MM.1S (cell line): ENCODE results near the gene AMPD2.

Source experiments
- DNase-seq: peaks from one replicate; pipeline ENCODE4 v3.0.0-alpha.2; 2015
- H2AFZ ChIP-seq: fragments of 300-600 bp; sonication (generic); 2 replicates; pipeline ENCODE4 v1.6.0; 2016; ENCODE audit warnings: antibody characterized with exemption, low read length
- H3F3A ChIP-seq: fragments of 300-600 bp; sonication (generic); 2 replicates; pipeline ENCODE4 v1.6.1; 2016; ENCODE audit warnings: mild to moderate bottlenecking, antibody characterized with exemption, low read length, moderate library complexity, mixed read lengths; ENCODE audit not compliant: insufficient read depth
- H3K27ac ChIP-seq: fragments of 300-600 bp; sonication (generic); 2 replicates; pipeline ENCODE4 v1.5.1; 2016; ENCODE audit warnings: mild to moderate bottlenecking, low read length
- H3K27me3 ChIP-seq: fragments of 300-600 bp; sonication (generic); replicated peaks from 2 replicates; pipeline ENCODE4 v1.6.0; 2016; ENCODE audit warnings: low read length; ENCODE audit not compliant: insufficient read depth
- H3K36me3 ChIP-seq: fragments of 300-600 bp; sonication (generic); replicated peaks from 2 replicates; pipeline ENCODE4 v1.6.1; 2016; ENCODE audit warnings: mild to moderate bottlenecking, low read length, mixed read lengths; ENCODE audit not compliant: insufficient read depth
- H3K4me1 ChIP-seq: fragments of 300-600 bp; sonication (generic); 2 replicates; pipeline ENCODE4 v1.6.1; 2016; ENCODE audit warnings: low read length, mixed read lengths
- H3K4me2 ChIP-seq: fragments of 300-600 bp; sonication (generic); 2 replicates; pipeline ENCODE4 v1.6.0; 2016; ENCODE audit warnings: low read depth, low read length
- H3K4me3 ChIP-seq: fragments of 300-600 bp; sonication (generic); 2 replicates; pipeline ENCODE4 v1.5.1; 2016; ENCODE audit warnings: low read length, mixed read lengths
- H3K79me2 ChIP-seq: fragments of 300-600 bp; sonication (generic); 2 replicates; pipeline ENCODE4 v1.6.1; 2016; ENCODE audit warnings: mixed run types, low read length, mixed read lengths
- H3K9ac ChIP-seq: fragments of 300-600 bp; sonication (generic); 2 replicates; pipeline ENCODE4 v1.6.1; 2016; ENCODE audit warnings: low read length, mixed read lengths
- H3K9me2 ChIP-seq: fragments of 300-600 bp; sonication (generic); replicated peaks from 2 replicates; pipeline ENCODE4 v1.6.1; 2016; ENCODE audit warnings: mild to moderate bottlenecking, low read length, mixed read lengths; ENCODE audit not compliant: insufficient read depth
- H3K9me3 ChIP-seq: fragments of 300-600 bp; sonication (generic); replicated peaks from 2 replicates; pipeline ENCODE4 v1.6.1; 2016; ENCODE audit warnings: mild to moderate bottlenecking, low read length, mixed read lengths; ENCODE audit not compliant: insufficient read depth
- H4K20me1 ChIP-seq: fragments of 300-600 bp; sonication (generic); 2 replicates; pipeline ENCODE4 v1.6.1; 2016; ENCODE audit warnings: mild to moderate bottlenecking, low read length, moderate library complexity, mixed read lengths; ENCODE audit not compliant: insufficient read depth
- EZH2 ChIP-seq: fragments of 300-600 bp; sonication (generic); optimal IDR thresholded peaks from 2 replicates; pipeline ENCODE3; 2017; ENCODE audit warnings: low read depth, mild to moderate bottlenecking, antibody characterized with exemption, low read length, mixed read lengths
- EZH2phosphoT487 ChIP-seq: fragments of 300-600 bp; sonication (generic); IDR thresholded peaks from 2 replicates; pipeline ENCODE4 v1.6.1; 2018; ENCODE audit warnings: antibody characterized with exemption, low read length
- TF ChIP-seq, protein P1 (sequence below): fragments of 300-600 bp; sonication (generic); IDR thresholded peaks from 2 replicates; pipeline ENCODE4 v1.5.1; 2016; ENCODE audit warnings: antibody characterized with exemption, low read length, mixed read lengths

Gene AMPD2

DNA sequence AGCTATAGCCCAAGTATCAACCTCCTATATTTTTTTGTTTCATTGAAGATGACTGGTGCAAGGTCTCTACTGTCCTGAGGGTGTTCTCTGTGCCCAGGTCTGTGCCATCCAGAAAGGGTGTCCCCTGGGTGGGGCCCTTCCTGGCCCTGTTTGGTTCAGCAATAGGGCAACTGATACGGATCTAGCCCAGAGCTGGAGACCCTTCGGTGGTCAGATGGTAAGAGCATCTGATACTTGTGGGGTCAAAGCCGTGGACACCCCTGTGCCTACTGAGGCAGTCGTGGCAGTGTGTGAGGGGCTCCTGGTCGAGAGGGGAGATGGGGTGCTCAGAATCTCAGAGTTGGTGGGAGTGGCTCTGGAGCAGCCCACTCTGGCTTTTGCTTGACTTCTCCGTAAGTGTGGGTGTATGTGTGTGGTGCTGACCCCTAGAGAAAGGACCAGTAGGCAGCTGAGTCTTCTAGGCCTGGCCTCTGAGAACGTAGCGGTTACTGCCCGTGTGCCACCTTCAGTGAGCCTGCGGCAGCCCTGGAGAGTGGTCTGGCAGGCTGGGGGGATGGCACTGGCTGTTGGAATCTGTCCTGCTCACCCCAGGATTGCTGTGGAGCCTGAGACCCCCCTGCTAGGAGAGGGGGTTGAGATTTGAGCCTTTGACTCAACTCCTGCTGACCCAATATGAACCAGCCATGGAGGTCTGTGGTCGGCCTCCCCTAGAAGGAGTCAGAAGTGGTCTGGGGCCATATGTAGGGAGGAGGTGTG, 2.7 kb downstream of the AMPD2 start:
- Histone ChIP-seq H3F3A (no peaks in the 10 kb centered on the region), H2AFZ (no peak overlapping the region), H3K9me2 (no peaks in the 10 kb centered on the region), H4K20me1 (no peaks in the 10 kb centered on the region), H3K27ac (no peak overlapping the region), H3K79me2 (peaks cover 32% of the 10 kb centered on the region), H3K4me1 (peaks cover 7% of the 10 kb centered on the region), H3K9ac (no peak overlapping the region), H3K36me3 (no peaks in the 10 kb centered on the region), H3K4me3 (no peak overlapping the region), H3K27me3 (no peaks in the 10 kb centered on the region), H3K4me2 (no peak overlapping the region), H3K9me3 (no peaks in the 10 kb centered on the region)
- DNase-seq, result no peak
- TF ChIP-seq EZH2phosphoT487, result no peak
- no peak for TF ChIP-seq EZH2
- TF ChIP-seq, protein P1, sequence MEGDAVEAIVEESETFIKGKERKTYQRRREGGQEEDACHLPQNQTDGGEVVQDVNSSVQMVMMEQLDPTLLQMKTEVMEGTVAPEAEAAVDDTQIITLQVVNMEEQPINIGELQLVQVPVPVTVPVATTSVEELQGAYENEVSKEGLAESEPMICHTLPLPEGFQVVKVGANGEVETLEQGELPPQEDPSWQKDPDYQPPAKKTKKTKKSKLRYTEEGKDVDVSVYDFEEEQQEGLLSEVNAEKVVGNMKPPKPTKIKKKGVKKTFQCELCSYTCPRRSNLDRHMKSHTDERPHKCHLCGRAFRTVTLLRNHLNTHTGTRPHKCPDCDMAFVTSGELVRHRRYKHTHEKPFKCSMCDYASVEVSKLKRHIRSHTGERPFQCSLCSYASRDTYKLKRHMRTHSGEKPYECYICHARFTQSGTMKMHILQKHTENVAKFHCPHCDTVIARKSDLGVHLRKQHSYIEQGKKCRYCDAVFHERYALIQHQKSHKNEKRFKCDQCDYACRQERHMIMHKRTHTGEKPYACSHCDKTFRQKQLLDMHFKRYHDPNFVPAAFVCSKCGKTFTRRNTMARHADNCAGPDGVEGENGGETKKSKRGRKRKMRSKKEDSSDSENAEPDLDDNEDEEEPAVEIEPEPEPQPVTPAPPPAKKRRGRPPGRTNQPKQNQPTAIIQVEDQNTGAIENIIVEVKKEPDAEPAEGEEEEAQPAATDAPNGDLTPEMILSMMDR, result no peak

- Histone ChIP-seq H3K4me1 (peaks cover 7% of the 10 kb centered on the region), H3K27me3 (no peaks in the 10 kb centered on the region), H3K9ac (no peak overlapping the region), H2AFZ (no peak overlapping the region), H3K4me2 (no peak overlapping the region), H3K79me2 (peaks cover 32% of the 10 kb centered on the region), H3K9me3 (no peaks in the 10 kb centered on the region), H3F3A (no peaks in the 10 kb centered on the region), H3K27ac (no peak overlapping the region), H4K20me1 (no peaks in the 10 kb centered on the region), H3K9me2 (no peaks in the 10 kb centered on the region), H3K36me3 (no peaks in the 10 kb centered on the region), H3K4me3 (no peak overlapping the region)
- no peak for TF ChIP-seq EZH2phosphoT487
- no peak for TF ChIP-seq EZH2
- TF ChIP-seq, protein P1, result no peak
- no peak for DNase-seq
Observed at GRCh38 chr1:109622895-109623294, 3.3 kb downstream of the AMPD2 start.

GRCh38 chr1:109623601-109624161, 4.0 kb downstream of the AMPD2 start:
- Histone ChIP-seq H3K4me2 (no peak overlapping the region), H3K27me3 (no peaks in the 10 kb centered on the region), H2AFZ (no peak overlapping the region), H3K36me3 (no peaks in the 10 kb centered on the region), H3K9me2 (no peaks in the 10 kb centered on the region), H3K4me3 (no peak overlapping the region), H3K4me1 (peaks cover 7% of the 10 kb centered on the region), H3F3A (no peaks in the 10 kb centered on the region), H3K27ac (no peak overlapping the region), H3K9me3 (no peaks in the 10 kb centered on the region), H3K79me2 (peaks cover 32% of the 10 kb centered on the region), H3K9ac (no peak overlapping the region), H4K20me1 (no peaks in the 10 kb centered on the region)
- no peak for DNase-seq
- no peak for TF ChIP-seq EZH2
